ENCODE measurements around the gene MAPRE2.
"Not testable (repeated sequence)": the region's sequence is repeated elsewhere in the genome, so short reads cannot be mapped to it uniquely, and the experiment has no call there.

The MAPRE2 gene

GRCh38 chr18:35141077-35141476 is 99.9 kb downstream of the MAPRE2 start:
- Histone ChIP-seq H3K27ac (ENCODE audit: low read depth in 2 of 2, low read length in 2 of 2) (no peak overlapping the region), H3K4me3 (ENCODE audit: low read length in 2 of 2) (no peak overlapping the region), H3K27me3 (ENCODE audit: control insufficient read depth in 2 of 2, insufficient read depth in 2 of 2, low read length in 2 of 2) (no peaks in the 10 kb centered on the region), H3K9me3 (ENCODE audit: control insufficient read depth in 2 of 2, low read length in 2 of 2) (no peaks in the 10 kb centered on the region), H3K4me1 (ENCODE audit: control insufficient read depth in 2 of 2, insufficient read depth in 2 of 2, low read length in 2 of 2) (no peaks in the 10 kb centered on the region), H3K9ac (ENCODE audit: low read depth in 1 of 2, low read length in 2 of 2) (no peak overlapping the region), H3K36me3 (ENCODE audit: control insufficient read depth in 2 of 2, insufficient read depth in 2 of 2, low read length in 2 of 2) (peaks cover 7 to 11% of the 10 kb centered on the region in 2 donors)

GRCh38 chr18:35141567-35142274 is 100.5 kb downstream of the MAPRE2 start:
- Histone ChIP-seq H3K9me3 (ENCODE audit: control insufficient read depth in 2 of 2, low read length in 2 of 2) (no peaks in the 10 kb centered on the region), H3K27me3 (ENCODE audit: control insufficient read depth in 2 of 2, insufficient read depth in 2 of 2, low read length in 2 of 2) (no peaks in the 10 kb centered on the region), H3K9ac (ENCODE audit: low read depth in 1 of 2, low read length in 2 of 2) (no peak overlapping the region), H3K27ac (ENCODE audit: low read depth in 2 of 2, low read length in 2 of 2) (no peak overlapping the region), H3K4me1 (ENCODE audit: control insufficient read depth in 2 of 2, insufficient read depth in 2 of 2, low read length in 2 of 2) (no peaks in the 10 kb centered on the region), H3K4me3 (ENCODE audit: low read length in 2 of 2) (no peak overlapping the region), H3K36me3 (ENCODE audit: control insufficient read depth in 2 of 2, insufficient read depth in 2 of 2, low read length in 2 of 2) (peaks cover 4 to 9% of the 10 kb centered on the region in 2 donors)

- Histone ChIP-seq H3K36me3 (ENCODE audit: control insufficient read depth in 2 of 2, insufficient read depth in 2 of 2, low read length in 2 of 2) (peaks cover 0 to 9% of the 10 kb centered on the region in 2 donors), H3K27ac (ENCODE audit: low read depth in 2 of 2, low read length in 2 of 2) (no peak overlapping the region), H3K4me3 (ENCODE audit: low read length in 2 of 2) (no peak overlapping the region), H3K27me3 (ENCODE audit: control insufficient read depth in 2 of 2, insufficient read depth in 2 of 2, low read length in 2 of 2) (no peaks in the 10 kb centered on the region), H3K9ac (ENCODE audit: low read depth in 1 of 2, low read length in 2 of 2) (no peak overlapping the region), H3K9me3 (ENCODE audit: control insufficient read depth in 2 of 2, low read length in 2 of 2) (no peaks in the 10 kb centered on the region), H3K4me1 (ENCODE audit: control insufficient read depth in 2 of 2, insufficient read depth in 2 of 2, low read length in 2 of 2) (no peaks in the 10 kb centered on the region)
Measured at GRCh38 chr18:35142275-35142615, 101.0 kb downstream of the MAPRE2 start.

GRCh38 chr18:35143622-35144596 is 102.7 kb downstream of the MAPRE2 start:
- Histone ChIP-seq H3K9ac (ENCODE audit: low read depth in 1 of 2, low read length in 2 of 2) (no peak overlapping the region), H3K27me3 (ENCODE audit: control insufficient read depth in 2 of 2, insufficient read depth in 2 of 2, low read length in 2 of 2) (no peaks in the 10 kb centered on the region), H3K9me3 (ENCODE audit: control insufficient read depth in 2 of 2, low read length in 2 of 2) (no peaks in the 10 kb centered on the region), H3K27ac (ENCODE audit: low read depth in 2 of 2, low read length in 2 of 2) (no peak overlapping the region), H3K4me1 (ENCODE audit: control insufficient read depth in 2 of 2, insufficient read depth in 2 of 2, low read length in 2 of 2) (no peaks in the 10 kb centered on the region), H3K36me3 (ENCODE audit: control insufficient read depth in 2 of 2, insufficient read depth in 2 of 2, low read length in 2 of 2) (peaks cover 0 to 3% of the 10 kb centered on the region in 2 donors), H3K4me3 (ENCODE audit: low read length in 2 of 2) (no peak overlapping the region)

- Histone ChIP-seq H3K4me3 (ENCODE audit: low read length in 2 of 2) (no peak overlapping the region), H3K36me3 (ENCODE audit: control insufficient read depth in 2 of 2, insufficient read depth in 2 of 2, low read length in 2 of 2) (peaks cover 0 to 3% of the 10 kb centered on the region in 2 donors), H3K9ac (ENCODE audit: low read depth in 1 of 2, low read length in 2 of 2) (no peak overlapping the region), H3K4me1 (ENCODE audit: control insufficient read depth in 2 of 2, insufficient read depth in 2 of 2, low read length in 2 of 2) (no peaks in the 10 kb centered on the region), H3K27ac (ENCODE audit: low read depth in 2 of 2, low read length in 2 of 2) (no peak overlapping the region), H3K27me3 (ENCODE audit: control insufficient read depth in 2 of 2, insufficient read depth in 2 of 2, low read length in 2 of 2) (no peaks in the 10 kb centered on the region), H3K9me3 (ENCODE audit: control insufficient read depth in 2 of 2, low read length in 2 of 2) (no peaks in the 10 kb centered on the region)
Measured at GRCh38 chr18:35144698-35145097, 103.5 kb downstream of the MAPRE2 start.

- not testable (repeated sequence) for H3K36me3 ChIP-seq (ENCODE audit: control insufficient read depth in 2 of 2, insufficient read depth in 2 of 2, low read length in 2 of 2); H3K4me1 ChIP-seq (ENCODE audit: control insufficient read depth in 2 of 2, insufficient read depth in 2 of 2, low read length in 2 of 2); H3K27me3 ChIP-seq (ENCODE audit: control insufficient read depth in 2 of 2, insufficient read depth in 2 of 2, low read length in 2 of 2)
Measured at GRCh38 chr18:35150195-35150594, 109.0 kb downstream of the MAPRE2 start.

GRCh38 chr18:35153609-35154272 is 112.5 kb downstream of the MAPRE2 start:
- H3K4me1 ChIP-seq (ENCODE audit: control insufficient read depth in 2 of 2, insufficient read depth in 2 of 2, low read length in 2 of 2), result peaks cover 0 to 2% of the 10 kb centered on the region in 2 donors
- H3K36me3 ChIP-seq (ENCODE audit: control insufficient read depth in 2 of 2, insufficient read depth in 2 of 2, low read length in 2 of 2), result no peaks in the 10 kb centered on the region
- no peak overlapping the region for H3K27ac ChIP-seq (ENCODE audit: low read depth in 2 of 2, low read length in 2 of 2)
- H3K27me3 ChIP-seq (ENCODE audit: control insufficient read depth in 2 of 2, insufficient read depth in 2 of 2, low read length in 2 of 2), result no peaks in the 10 kb centered on the region
- no peak overlapping the region for H3K4me3 ChIP-seq (ENCODE audit: low read length in 2 of 2)
- H3K9me3 ChIP-seq (ENCODE audit: control insufficient read depth in 2 of 2, low read length in 2 of 2), result no peaks in the 10 kb centered on the region
- no peak overlapping the region for H3K9ac ChIP-seq (ENCODE audit: low read depth in 1 of 2, low read length in 2 of 2)

More at GRCh38 chr18:35150195-35150594, 109.0 kb downstream of the MAPRE2 start:
- H3K4me3 ChIP-seq (ENCODE audit: low read length in 2 of 2); H3K27ac ChIP-seq (ENCODE audit: low read depth in 2 of 2, low read length in 2 of 2); H3K9me3 ChIP-seq (ENCODE audit: control insufficient read depth in 2 of 2, low read length in 2 of 2); H3K9ac ChIP-seq (ENCODE audit: low read depth in 1 of 2, low read length in 2 of 2): not testable (repeated sequence)

- no peaks in the 10 kb centered on the region for H3K27me3 ChIP-seq (ENCODE audit: control insufficient read depth in 2 of 2, insufficient read depth in 2 of 2, low read length in 2 of 2)
- H3K4me3 ChIP-seq (ENCODE audit: low read length in 2 of 2), result no peak overlapping the region
- H3K9ac ChIP-seq (ENCODE audit: low read depth in 1 of 2, low read length in 2 of 2), result no peak overlapping the region
- no peak overlapping the region for H3K27ac ChIP-seq (ENCODE audit: low read depth in 2 of 2, low read length in 2 of 2)
- no peaks in the 10 kb centered on the region for H3K9me3 ChIP-seq (ENCODE audit: control insufficient read depth in 2 of 2, low read length in 2 of 2)
- no peaks in the 10 kb centered on the region for H3K36me3 ChIP-seq (ENCODE audit: control insufficient read depth in 2 of 2, insufficient read depth in 2 of 2, low read length in 2 of 2)
- H3K4me1 ChIP-seq (ENCODE audit: control insufficient read depth in 2 of 2, insufficient read depth in 2 of 2, low read length in 2 of 2), result peaks cover 0 to 2% of the 10 kb centered on the region in 2 donors
Measured at GRCh38 chr18:35155398-35156117, 114.3 kb downstream of the MAPRE2 start.

GRCh38 chr18:35157181-35157580 is 116.0 kb downstream of the MAPRE2 start:
- Histone ChIP-seq H3K4me1 (ENCODE audit: control insufficient read depth in 2 of 2, insufficient read depth in 2 of 2, low read length in 2 of 2) (peaks cover 0 to 2% of the 10 kb centered on the region in 2 donors), H3K27ac (ENCODE audit: low read depth in 2 of 2, low read length in 2 of 2) (no peak overlapping the region)

More at GRCh38 chr18:35157181-35157580, 116.0 kb downstream of the MAPRE2 start:
- H3K9ac ChIP-seq (ENCODE audit: low read depth in 1 of 2, low read length in 2 of 2), result no peak overlapping the region
- no peaks in the 10 kb centered on the region for H3K9me3 ChIP-seq (ENCODE audit: control insufficient read depth in 2 of 2, low read length in 2 of 2)
- H3K36me3 ChIP-seq (ENCODE audit: control insufficient read depth in 2 of 2, insufficient read depth in 2 of 2, low read length in 2 of 2), result no peaks in the 10 kb centered on the region
- H3K4me3 ChIP-seq (ENCODE audit: low read length in 2 of 2), result no peak overlapping the region
- H3K27me3 ChIP-seq (ENCODE audit: control insufficient read depth in 2 of 2, insufficient read depth in 2 of 2, low read length in 2 of 2), result no peaks in the 10 kb centered on the region

Data from mucosa of rectum (tissue), 2 donors.